Measurements from ENCODE around the gene BMP8A.
"Not testable (repeated sequence)": the region's sequence is repeated elsewhere in the genome, so short reads cannot be mapped to it uniquely, and the experiment has no call there.

The BMP8A gene

GRCh38 chr1:39508857-39509305, 17.4 kb downstream of the BMP8A start:
- POLR2A ChIA-PET, result interaction anchor here (0.6 kb wide), 1 partner anchor 205 kb away, joined by 4 read pairs; no protein-coding TSS in a partner anchor
- CTCF ChIA-PET, result interaction anchor here (0.8 to 1.0 kb wide), 3 partner anchors 22 to 150 kb away, joined by 4 to 5 read pairs (median 4); no protein-coding TSS in a partner anchor
- peak; percentile 53 for DNase-seq (ENCODE audit: extremely low spot score)
- TF ChIP-seq CTCF (IDR thresholded peaks at IDR 0.05; ENCODE audit: control extremely low read depth, extremely low read depth, low read depth, missing control alignments), result no peak

- peak; percentile 59 for DNase-seq (ENCODE audit: extremely low spot score)
- ChIA-PET POLR2A (interaction anchor here (0.6 kb wide), 1 partner anchor 206 kb away, joined by 4 read pairs; no protein-coding TSS in a partner anchor), CTCF (interaction anchor here (1.0 kb wide), 2 partner anchors 23 to 29 kb away, joined by 4 to 5 read pairs; no protein-coding TSS in a partner anchor)
- TF ChIP-seq CTCF (IDR thresholded peaks at IDR 0.05; ENCODE audit: control extremely low read depth, extremely low read depth, low read depth, missing control alignments), result no peak
These were observed 18.0 kb downstream of the BMP8A start for GRCh38 chr1:39509360-39510009.

- CTCF ChIA-PET; POLR2A ChIA-PET; DNase-seq (ENCODE audit: extremely low spot score): not testable (repeated sequence)
These were observed 19.2 kb downstream of the BMP8A start for GRCh38 chr1:39510570-39511186.

- CTCF ChIA-PET; DNase-seq (ENCODE audit: extremely low spot score); POLR2A ChIA-PET: not testable (repeated sequence)
These were observed 20.0 kb downstream of the BMP8A start for GRCh38 chr1:39511477-39511876.

- DNase-seq (ENCODE audit: extremely low spot score); POLR2A ChIA-PET; CTCF ChIA-PET: not testable (repeated sequence)
These were observed 20.9 kb downstream of the BMP8A start for GRCh38 chr1:39512234-39512847.

DNA sequence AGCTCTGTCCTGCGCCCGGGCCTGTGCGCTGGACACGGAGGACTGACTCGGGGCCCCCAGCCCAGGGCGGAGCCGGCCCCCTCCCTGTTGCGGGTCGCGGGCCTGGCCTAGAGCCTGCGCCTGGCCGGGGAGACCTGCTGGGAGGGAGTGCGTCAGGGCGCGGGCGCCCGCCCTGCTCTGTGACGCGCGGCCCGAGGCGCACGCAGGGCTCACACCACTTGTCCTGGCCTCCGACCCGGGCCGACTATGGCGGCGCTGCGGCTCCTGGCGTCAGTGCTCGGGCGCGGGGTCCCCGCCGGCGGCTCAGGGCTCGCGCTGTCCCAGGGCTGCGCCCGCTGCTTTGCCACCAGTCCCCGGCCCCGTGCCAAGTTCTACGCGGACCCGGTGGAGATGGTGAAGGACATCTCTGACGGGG, 23.3 kb downstream of the BMP8A start:
- DNase-seq (ENCODE audit: extremely low spot score); CTCF ChIA-PET; POLR2A ChIA-PET: not testable (repeated sequence)

- CTCF ChIA-PET, result not testable (repeated sequence)
These were observed 24.0 kb downstream of the BMP8A start for GRCh38 chr1:39515131-39516086.

DNA sequence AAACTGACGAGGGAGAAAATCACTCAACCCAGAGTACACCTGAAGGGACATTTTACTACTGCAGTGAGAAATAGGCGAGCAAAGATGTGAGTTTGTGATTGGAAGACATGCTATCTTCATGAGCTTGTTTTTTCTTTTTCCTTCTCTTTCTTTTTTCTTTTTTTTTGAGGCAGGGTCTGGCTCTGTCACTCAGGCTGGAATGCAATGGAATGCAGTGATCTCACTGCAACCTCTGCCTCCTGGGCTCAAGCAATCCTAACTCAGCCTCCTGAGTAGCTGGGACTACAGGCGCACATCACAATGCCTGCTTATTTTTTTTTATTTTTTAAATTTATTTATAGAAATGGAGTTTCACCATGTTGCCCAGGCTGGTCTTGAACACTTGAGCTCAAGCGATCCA, 25.4 kb downstream of the BMP8A start:
- DNase-seq (ENCODE audit: extremely low spot score); CTCF ChIA-PET; POLR2A ChIA-PET: not testable (repeated sequence)

More at GRCh38 chr1:39515131-39516086, 24.0 kb downstream of the BMP8A start:
- DNase-seq (ENCODE audit: extremely low spot score); POLR2A ChIA-PET: not testable (repeated sequence)

GRCh38 chr1:39517936-39518335, 26.5 kb downstream of the BMP8A start:
- CTCF ChIA-PET; DNase-seq (ENCODE audit: extremely low spot score); POLR2A ChIA-PET: not testable (repeated sequence)

GRCh38 chr1:39519376-39519775, 27.9 kb downstream of the BMP8A start:
- DNase-seq (ENCODE audit: extremely low spot score); POLR2A ChIA-PET; CTCF ChIA-PET: not testable (repeated sequence)

GRCh38 chr1:39522221-39522620, 30.8 kb downstream of the BMP8A start:
- DNase-seq (ENCODE audit: extremely low spot score); POLR2A ChIA-PET; CTCF ChIA-PET: not testable (repeated sequence)

Data from GM10248 (cell line).